ENCODE results near the gene GGTLC3.
"Not testable (repeated sequence)": the region's sequence is repeated elsewhere in the genome, so short reads cannot be mapped to it uniquely, and the experiment has no call there.

The GGTLC3 gene

DNA sequence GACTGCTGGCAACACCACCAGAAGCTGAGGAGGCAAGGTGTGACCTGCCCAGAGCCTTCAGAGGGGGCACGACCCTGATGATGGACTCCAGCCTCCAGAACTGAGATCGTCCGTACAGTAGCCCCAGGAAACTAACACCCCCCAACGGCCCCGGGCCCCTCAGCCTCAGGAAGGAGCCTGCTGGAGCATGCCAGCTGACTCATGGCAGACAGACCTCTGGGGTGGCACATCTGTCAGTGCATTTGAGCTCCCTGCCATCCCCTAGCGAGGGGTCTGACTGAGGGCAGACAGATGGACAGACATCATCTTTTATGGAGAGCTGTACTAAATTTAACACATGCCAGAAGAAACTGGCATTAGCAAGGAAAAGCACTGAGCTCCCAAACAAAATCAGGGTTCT is 22.0 kb upstream of the GGTLC3 start:
- H3K9ac ChIP-seq (ENCODE audit: low read depth, low read length); H3K27me3 ChIP-seq (ENCODE audit: control insufficient read depth, insufficient read depth, low read length); H3K27ac ChIP-seq (ENCODE audit: low read depth, low read length); H3K4me3 ChIP-seq (ENCODE audit: low read depth, low read length); H3K4me1 ChIP-seq (ENCODE audit: control insufficient read depth, insufficient read depth, low read length); H3K36me3 ChIP-seq (ENCODE audit: control insufficient read depth, insufficient read depth, low read length); H3K9me3 ChIP-seq (ENCODE audit: control insufficient read depth, insufficient read depth, low read length): not testable (repeated sequence)

DNA sequence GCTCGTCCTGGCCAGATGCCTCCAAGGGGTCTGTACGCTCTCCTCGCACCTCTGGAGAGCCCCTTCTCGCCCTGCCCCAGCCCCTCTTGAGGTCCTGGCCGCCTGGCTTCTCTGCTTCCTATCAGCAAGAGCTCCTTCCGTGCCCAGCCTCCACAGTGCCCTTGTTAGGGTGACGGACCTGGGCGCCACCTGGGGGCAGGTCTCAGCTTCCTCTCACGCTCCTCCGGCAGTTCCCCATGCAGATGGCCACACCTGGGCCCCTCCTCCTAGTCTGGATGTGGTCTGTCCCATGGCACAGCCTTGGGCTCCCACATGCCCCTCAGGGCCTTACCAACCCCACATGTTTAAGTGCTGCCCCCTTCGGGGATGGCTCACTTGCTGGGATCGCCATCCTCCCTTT is 16.4 kb upstream of the GGTLC3 start:
- H3K27me3 ChIP-seq (ENCODE audit: control insufficient read depth, insufficient read depth, low read length); H3K27ac ChIP-seq (ENCODE audit: low read depth, low read length); H3K4me1 ChIP-seq (ENCODE audit: control insufficient read depth, insufficient read depth, low read length); H3K36me3 ChIP-seq (ENCODE audit: control insufficient read depth, insufficient read depth, low read length); H3K4me3 ChIP-seq (ENCODE audit: low read depth, low read length); H3K9ac ChIP-seq (ENCODE audit: low read depth, low read length); H3K9me3 ChIP-seq (ENCODE audit: control insufficient read depth, insufficient read depth, low read length): not testable (repeated sequence)

DNA sequence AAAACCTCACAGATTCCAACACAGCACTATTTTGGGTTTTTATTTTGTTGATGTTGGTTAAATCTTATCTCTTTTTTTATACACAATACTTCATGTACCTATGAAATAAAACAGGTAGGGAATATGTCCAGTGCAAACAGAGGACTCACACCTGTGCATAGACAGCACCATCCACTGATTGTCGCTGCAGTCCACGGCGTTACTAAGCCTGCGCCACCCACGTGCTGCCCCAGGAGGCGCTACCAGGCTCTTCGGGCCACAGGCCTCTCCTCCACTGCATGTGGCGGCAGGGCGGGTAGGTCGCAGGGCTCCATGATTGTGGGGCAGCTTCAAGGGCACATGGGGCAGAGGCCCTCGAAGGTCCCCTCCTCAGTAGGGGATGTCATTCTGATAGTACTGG is 15.7 kb upstream of the GGTLC3 start:
- H3K4me3 ChIP-seq (ENCODE audit: low read depth, low read length); H3K4me1 ChIP-seq (ENCODE audit: control insufficient read depth, insufficient read depth, low read length); H3K27ac ChIP-seq (ENCODE audit: low read depth, low read length); H3K9me3 ChIP-seq (ENCODE audit: control insufficient read depth, insufficient read depth, low read length); H3K9ac ChIP-seq (ENCODE audit: low read depth, low read length); H3K27me3 ChIP-seq (ENCODE audit: control insufficient read depth, insufficient read depth, low read length); H3K36me3 ChIP-seq (ENCODE audit: control insufficient read depth, insufficient read depth, low read length): not testable (repeated sequence)

DNA sequence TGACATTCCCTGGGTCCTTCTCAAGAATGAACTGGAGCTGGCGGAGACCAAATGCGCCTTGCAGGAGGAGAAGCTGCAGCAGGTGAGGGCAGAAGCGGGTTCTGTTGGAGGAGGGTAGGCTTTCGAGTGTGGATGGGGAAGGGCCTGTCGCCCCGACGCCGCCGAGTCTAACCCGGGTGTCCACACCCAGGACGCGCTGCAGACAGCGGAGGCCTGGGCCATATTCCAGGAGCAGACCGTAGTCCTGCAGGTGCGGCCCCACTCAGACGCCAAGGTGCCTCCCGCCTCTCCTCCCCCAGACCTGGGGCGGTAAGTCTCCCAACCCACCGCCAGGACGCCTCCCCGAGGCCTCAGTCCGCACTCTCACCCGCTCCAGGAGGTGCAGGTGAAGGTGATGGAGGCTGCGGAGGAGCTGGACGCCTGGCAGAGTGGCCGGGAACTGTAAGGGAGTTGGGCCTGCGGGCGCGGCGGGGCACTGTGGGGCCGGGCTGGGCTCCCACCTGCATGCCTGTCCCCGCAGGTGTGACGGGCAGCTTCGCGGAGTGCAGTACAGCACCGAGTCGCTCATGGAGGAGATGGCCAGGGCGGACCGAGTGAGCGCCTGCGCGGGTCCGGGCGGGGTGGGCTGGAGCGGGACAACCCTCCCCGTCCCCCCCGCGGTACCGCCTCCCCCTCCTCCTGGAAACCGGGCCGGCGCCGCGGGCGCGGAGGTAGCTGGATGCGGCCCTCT is 11.6 kb upstream of the GGTLC3 start:
- not testable (repeated sequence) for H3K27me3 ChIP-seq (ENCODE audit: control insufficient read depth, insufficient read depth, low read length); H3K4me3 ChIP-seq (ENCODE audit: low read depth, low read length); H3K9me3 ChIP-seq (ENCODE audit: control insufficient read depth, insufficient read depth, low read length); H3K9ac ChIP-seq (ENCODE audit: low read depth, low read length); H3K36me3 ChIP-seq (ENCODE audit: control insufficient read depth, insufficient read depth, low read length); H3K27ac ChIP-seq (ENCODE audit: low read depth, low read length); H3K4me1 ChIP-seq (ENCODE audit: control insufficient read depth, insufficient read depth, low read length)

DNA sequence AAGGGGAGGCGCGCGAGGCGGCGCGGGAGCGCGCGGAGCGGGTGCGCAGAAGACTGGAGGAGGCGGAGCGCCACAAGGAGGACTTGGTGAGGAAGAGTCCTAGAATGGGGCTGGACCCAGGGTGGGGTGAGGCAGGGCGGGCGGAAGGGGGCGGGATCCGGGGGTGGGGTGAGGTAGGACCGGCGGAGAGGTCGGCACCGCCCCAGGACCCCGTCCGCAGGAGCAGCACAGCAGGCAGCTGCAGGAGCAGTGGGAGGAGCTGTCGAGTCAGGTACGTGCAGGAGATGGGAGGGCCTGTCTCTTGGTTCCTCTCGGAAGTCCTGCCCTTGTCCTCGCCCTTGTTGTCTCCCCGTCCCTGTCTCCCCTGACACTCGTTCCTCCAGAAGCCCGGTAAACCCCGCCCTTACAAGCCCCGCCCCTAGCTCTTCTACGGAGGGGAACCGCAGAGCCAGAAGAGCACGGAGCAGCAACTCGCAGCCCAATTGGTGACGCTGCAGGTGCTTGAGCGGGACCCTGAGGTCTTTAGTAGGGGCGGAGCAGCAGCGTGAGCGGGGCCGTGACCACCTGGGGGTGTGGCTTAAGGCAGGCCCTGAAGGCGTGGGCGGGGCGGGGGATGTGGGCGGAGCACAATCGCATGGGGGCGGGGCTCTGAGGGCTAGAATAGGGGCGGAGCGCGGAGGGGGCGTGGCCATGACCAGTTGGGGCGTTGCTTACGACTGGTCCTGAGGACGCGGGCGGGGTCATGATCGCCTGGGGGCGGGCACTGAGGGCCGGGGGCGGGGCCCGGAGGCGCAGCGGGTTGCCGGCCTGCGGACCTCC is 10.8 kb upstream of the GGTLC3 start:
- H3K9me3 ChIP-seq (ENCODE audit: control insufficient read depth, insufficient read depth, low read length); H3K9ac ChIP-seq (ENCODE audit: low read depth, low read length); H3K27ac ChIP-seq (ENCODE audit: low read depth, low read length); H3K4me3 ChIP-seq (ENCODE audit: low read depth, low read length); H3K4me1 ChIP-seq (ENCODE audit: control insufficient read depth, insufficient read depth, low read length); H3K36me3 ChIP-seq (ENCODE audit: control insufficient read depth, insufficient read depth, low read length); H3K27me3 ChIP-seq (ENCODE audit: control insufficient read depth, insufficient read depth, low read length): not testable (repeated sequence)

DNA sequence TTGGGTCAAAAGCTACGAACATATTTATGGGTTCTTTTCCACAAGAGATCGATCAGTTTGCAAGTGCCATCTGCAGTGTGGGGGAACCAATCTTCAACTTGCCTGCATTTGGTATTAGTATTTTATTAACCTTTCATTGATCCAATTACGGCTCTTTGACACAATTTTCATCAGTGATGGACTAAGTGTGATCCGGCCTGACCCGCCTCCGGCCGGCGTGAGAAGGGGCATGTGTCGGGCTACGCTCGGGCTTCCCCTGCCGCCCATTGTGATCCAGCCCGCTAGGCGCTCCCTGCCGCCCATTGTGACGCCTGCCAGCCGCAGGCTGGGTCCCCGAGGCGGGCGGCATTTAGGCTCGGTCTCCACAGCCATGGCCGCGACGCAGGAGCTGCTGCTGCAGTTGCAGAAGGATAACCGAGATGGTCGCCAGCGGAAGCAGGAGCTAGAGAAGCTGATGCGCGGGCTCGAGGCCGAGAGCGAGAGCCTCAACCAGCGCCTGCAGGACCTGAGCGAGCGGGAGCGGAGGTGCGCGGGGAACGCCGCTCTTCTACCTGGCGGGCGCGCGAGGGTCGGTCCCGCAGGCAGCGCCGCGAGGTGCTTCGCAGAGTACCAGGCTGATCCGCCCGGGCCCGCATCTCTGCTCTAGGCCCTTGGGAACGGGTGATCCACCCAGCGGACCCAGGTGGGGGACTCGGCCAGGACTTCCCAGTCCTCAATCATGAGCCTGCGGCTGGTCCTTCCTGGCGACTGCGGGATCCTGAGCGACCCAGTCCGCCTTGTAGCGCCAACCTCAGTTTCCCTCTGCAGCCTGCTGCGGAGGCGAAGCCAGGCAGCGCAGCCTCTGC is 10.0 kb upstream of the GGTLC3 start, which contains the start of gene TMEM191B:
Gene TMEM191B, plus strand, starts transcription at position 51 of the 845 bp plus-strand sequence. Its CDS starts 179 bp downstream, at position 230.
- H3K4me1 ChIP-seq (ENCODE audit: control insufficient read depth, insufficient read depth, low read length); H3K9me3 ChIP-seq (ENCODE audit: control insufficient read depth, insufficient read depth, low read length); H3K27ac ChIP-seq (ENCODE audit: low read depth, low read length); H3K36me3 ChIP-seq (ENCODE audit: control insufficient read depth, insufficient read depth, low read length); H3K4me3 ChIP-seq (ENCODE audit: low read depth, low read length); H3K9ac ChIP-seq (ENCODE audit: low read depth, low read length); H3K27me3 ChIP-seq (ENCODE audit: control insufficient read depth, insufficient read depth, low read length): not testable (repeated sequence)

DNA sequence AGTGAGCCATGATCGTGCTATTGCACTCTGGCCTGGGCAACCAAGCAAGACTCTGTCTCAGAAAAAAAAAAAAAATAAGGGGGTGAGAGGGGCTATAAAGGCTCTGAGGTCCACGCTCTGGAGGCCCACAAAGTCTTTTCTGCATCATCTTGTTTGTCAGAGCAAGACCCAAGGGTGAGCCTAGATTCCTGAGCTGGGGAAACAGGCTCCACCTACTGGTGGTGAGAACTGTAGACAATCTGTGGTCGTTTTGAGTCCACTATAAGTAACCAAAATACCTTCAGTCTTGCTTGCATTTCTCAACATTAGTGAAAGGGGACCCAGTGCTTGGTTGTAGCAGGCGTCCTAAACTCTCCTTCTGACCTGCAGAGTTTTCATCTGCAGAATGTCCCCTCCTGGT is 5.4 kb upstream of the GGTLC3 start:
- not testable (repeated sequence) for H3K27me3 ChIP-seq (ENCODE audit: control insufficient read depth, insufficient read depth, low read length); H3K9me3 ChIP-seq (ENCODE audit: control insufficient read depth, insufficient read depth, low read length); H3K36me3 ChIP-seq (ENCODE audit: control insufficient read depth, insufficient read depth, low read length)

DNA sequence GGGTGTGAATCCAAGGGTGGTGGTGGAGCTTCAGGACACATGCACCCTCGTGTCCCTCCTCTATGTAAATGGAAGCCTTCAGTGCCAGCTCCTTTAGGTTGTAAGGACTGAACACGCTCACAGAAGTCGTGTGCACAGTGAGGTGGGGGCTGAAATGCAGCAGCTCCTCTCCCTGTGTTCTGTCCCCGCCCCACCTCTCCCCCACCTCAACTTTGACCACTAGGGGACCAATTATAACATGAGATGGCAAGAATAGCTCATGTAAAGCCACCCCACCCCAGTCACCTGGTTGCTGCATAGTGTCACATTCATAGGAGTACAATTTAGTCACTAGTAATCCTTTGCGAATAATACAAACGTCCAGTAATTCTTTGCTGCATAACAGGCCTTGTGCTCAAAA is 4.8 kb upstream of the GGTLC3 start:
- H3K27me3 ChIP-seq (ENCODE audit: control insufficient read depth, insufficient read depth, low read length); H3K4me3 ChIP-seq (ENCODE audit: low read depth, low read length); H3K36me3 ChIP-seq (ENCODE audit: control insufficient read depth, insufficient read depth, low read length); H3K9ac ChIP-seq (ENCODE audit: low read depth, low read length); H3K27ac ChIP-seq (ENCODE audit: low read depth, low read length); H3K4me1 ChIP-seq (ENCODE audit: control insufficient read depth, insufficient read depth, low read length); H3K9me3 ChIP-seq (ENCODE audit: control insufficient read depth, insufficient read depth, low read length): not testable (repeated sequence)

More for the DNA sequence above, 5.4 kb upstream of the GGTLC3 start:
- H3K27ac ChIP-seq (ENCODE audit: low read depth, low read length); H3K4me3 ChIP-seq (ENCODE audit: low read depth, low read length); H3K9ac ChIP-seq (ENCODE audit: low read depth, low read length); H3K4me1 ChIP-seq (ENCODE audit: control insufficient read depth, insufficient read depth, low read length): not testable (repeated sequence)

DNA sequence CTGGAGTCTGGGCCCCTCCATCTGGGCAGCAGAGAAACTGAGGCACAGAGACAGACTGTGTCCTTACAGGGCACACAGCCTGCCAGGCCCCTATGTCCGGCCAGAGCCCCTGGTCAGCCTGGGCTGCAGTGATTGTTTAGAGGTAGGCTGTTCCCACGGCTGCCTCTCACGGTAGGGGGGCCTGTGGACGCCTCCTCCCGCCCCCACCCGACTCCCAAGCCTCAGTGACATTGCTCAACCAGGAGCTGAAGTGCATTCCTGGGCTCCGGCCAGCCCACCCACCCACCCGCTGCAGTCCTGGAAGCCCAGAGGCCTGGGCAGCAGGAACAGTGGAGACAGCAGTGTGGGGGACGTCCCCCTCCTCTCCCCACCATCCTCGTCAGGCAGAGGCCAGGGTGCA is 4.5 kb downstream of the GGTLC3 start:
- H3K27ac ChIP-seq (ENCODE audit: low read depth, low read length); H3K9ac ChIP-seq (ENCODE audit: low read depth, low read length); H3K4me3 ChIP-seq (ENCODE audit: low read depth, low read length); H3K9me3 ChIP-seq (ENCODE audit: control insufficient read depth, insufficient read depth, low read length); H3K27me3 ChIP-seq (ENCODE audit: control insufficient read depth, insufficient read depth, low read length); H3K4me1 ChIP-seq (ENCODE audit: control insufficient read depth, insufficient read depth, low read length); H3K36me3 ChIP-seq (ENCODE audit: control insufficient read depth, insufficient read depth, low read length): not testable (repeated sequence)

DNA sequence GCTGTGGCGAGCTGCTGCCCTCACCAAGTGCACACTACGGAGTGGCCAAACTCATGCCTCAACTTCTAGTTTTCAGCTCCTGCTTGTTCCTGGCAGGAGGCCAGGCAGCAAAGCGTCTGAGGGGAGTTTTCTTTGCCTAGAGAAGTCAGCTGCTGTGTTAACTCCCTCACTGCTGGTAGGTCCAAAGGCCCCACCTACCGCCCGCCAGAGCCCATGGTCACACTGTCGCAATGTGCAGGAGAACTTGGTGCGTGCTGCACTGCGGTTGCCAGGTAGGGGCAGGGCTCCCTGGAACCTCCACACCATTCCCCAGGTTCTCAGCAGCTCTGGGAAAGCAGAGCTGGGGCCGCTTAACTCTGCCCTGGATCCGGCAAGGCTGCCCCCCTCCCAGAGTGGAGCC is 5.6 kb downstream of the GGTLC3 start:
- H3K4me1 ChIP-seq (ENCODE audit: control insufficient read depth, insufficient read depth, low read length): not testable (repeated sequence)

DNA sequence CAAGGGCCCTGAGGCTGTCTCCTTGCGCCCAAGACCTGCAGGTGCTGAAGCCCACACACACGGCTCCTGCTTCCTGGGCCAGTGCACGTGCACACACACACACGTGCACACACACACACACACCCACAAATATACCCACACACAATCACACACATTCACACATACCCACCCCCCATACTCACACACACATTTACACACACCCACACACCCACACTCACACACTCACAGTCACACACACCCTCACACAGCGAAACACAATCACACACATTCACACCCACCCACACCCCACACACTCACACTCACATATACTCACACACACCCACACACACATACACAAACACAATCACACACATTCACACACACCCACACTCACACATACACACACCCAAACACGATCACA is 6.6 kb downstream of the GGTLC3 start:
- H3K9me3 ChIP-seq (ENCODE audit: control insufficient read depth, insufficient read depth, low read length); H3K27me3 ChIP-seq (ENCODE audit: control insufficient read depth, insufficient read depth, low read length); H3K4me3 ChIP-seq (ENCODE audit: low read depth, low read length); H3K9ac ChIP-seq (ENCODE audit: low read depth, low read length); H3K36me3 ChIP-seq (ENCODE audit: control insufficient read depth, insufficient read depth, low read length); H3K4me1 ChIP-seq (ENCODE audit: control insufficient read depth, insufficient read depth, low read length); H3K27ac ChIP-seq (ENCODE audit: low read depth, low read length): not testable (repeated sequence)

More for the DNA sequence above, 5.6 kb downstream of the GGTLC3 start:
- not testable (repeated sequence) for H3K9ac ChIP-seq (ENCODE audit: low read depth, low read length); H3K9me3 ChIP-seq (ENCODE audit: control insufficient read depth, insufficient read depth, low read length); H3K27ac ChIP-seq (ENCODE audit: low read depth, low read length); H3K36me3 ChIP-seq (ENCODE audit: control insufficient read depth, insufficient read depth, low read length); H3K4me3 ChIP-seq (ENCODE audit: low read depth, low read length); H3K27me3 ChIP-seq (ENCODE audit: control insufficient read depth, insufficient read depth, low read length)

Measured in HUES48 (cell line).